Sigmoid colon (tissue), 7 donors: ENCODE results near the gene PDZD8. TPM values are rescaled to one million over a fixed set of nuclear protein-coding genes. Genes with fewer than 3 reads are reported as not detected.

Source experiments
- DNase-seq: peaks from one replicate; pipeline ENCODE4 v3.0.0-alpha.2; 2019
- H3K27ac ChIP-seq, 4 donors: fragments of 200-600 bp; sonication (generic); one replicate each; pipeline ENCODE4 v1.5.1; 2016 to 2019; ENCODE audit warnings: mild to moderate bottlenecking in 1 of 4
- H3K27me3 ChIP-seq, 3 donors: fragments of 200-600 bp; sonication (generic); one replicate each; pipeline ENCODE4 v1.5.1; 2019; ENCODE audit warnings: mild to moderate bottlenecking in 1 of 3
- H3K36me3 ChIP-seq, 4 donors: fragments of 200-600 bp; sonication (generic); one replicate each; pipeline ENCODE4 v1.5.1; 2016 to 2019
- H3K4me1 ChIP-seq, 4 donors: fragments of 200-600 bp; sonication (generic); one replicate each; pipeline ENCODE4 v1.5.1; 2017 to 2019
- H3K4me3 ChIP-seq, 4 donors: fragments of 200-600 bp; sonication (generic); one replicate each; pipeline ENCODE4 v1.5.1; 2017 to 2019; ENCODE audit warnings: mild to moderate bottlenecking in 2 of 4, moderate library complexity in 1 of 4
- H3K9me3 ChIP-seq, 4 donors: fragments of 200-600 bp in 3 of 4; sonication (generic) in 3 of 4; one replicate each; pipeline versions ENCODE4 v1.5.1 to v1.6.1; 2013 to 2019
- CTCF ChIP-seq, 4 experiments: fragments of 450-650 bp in 3 of 4; fragments of 200-600 bp in 1 of 4; IDR thresholded peaks; one replicate each; pipeline ENCODE4 v1.5.1; 2016 to 2019; ENCODE audit warnings: antibody characterized with exemption in 4 of 4, mild to moderate bottlenecking in 3 of 4, moderate library complexity in 2 of 4
- EP300 ChIP-seq, 4 donors: sonication (generic); formaldehyde crosslinking; IDR thresholded peaks; one replicate each; pipeline ENCODE4 v1.6.1; 2017; ENCODE audit warnings: antibody characterized with exemption in 4 of 4
- POLR2A ChIP-seq, 2 donors: fragments of 450-650 bp; IDR thresholded peaks; one replicate each; pipeline ENCODE4 v1.6.1; 2016; ENCODE audit warnings: antibody characterized with exemption in 2 of 2, mild to moderate bottlenecking in 2 of 2, moderate library complexity in 2 of 2
- POLR2AphosphoS5 ChIP-seq, 4 donors: sonication (generic); formaldehyde crosslinking; IDR thresholded peaks; one replicate each; pipeline ENCODE4 v1.6.1; 2017; ENCODE audit warnings: antibody characterized with exemption in 4 of 4
- WGBS, 2 donors: extraction: QIAGEN DNeasy Blood & Tissue Kit; methylation state at CpG; one replicate each; pipeline ENCODE4 v1.1.7; 2013; 5-methylcytosine and 5-hydroxymethylcytosine counted together
- intact Hi-C: fragments of 100-400 bp; cut with DNase I; formaldehyde crosslinking; loops from one replicate; pipeline ENCODE4 v1.15.1; 2023
- polyA plus RNA-seq, 3 donors: library from polyadenylated mRNA; stranded (reverse); fragments of 200-250 nt; gene quantifications; one replicate each; pipeline ENCODE4 v1.2.3, GENCODE V29; 2013
- total RNA-seq, 4 donors: library from RNA; depleted of rRNA; stranded (reverse); fragments of >200 nt; gene quantifications; one replicate each; pipeline ENCODE4 v1.1.0, GENCODE V29; 2016
- donor health status: healthy with polysubstance abuse.
- donor health status: Bipolar disorder and iron deficiency.
- donor health status: healthy.

The PDZD8 gene
- total and polyA plus RNA-seq, 7 donors = 3.5 to 34.3 (median 25.2) TPM

DNA sequence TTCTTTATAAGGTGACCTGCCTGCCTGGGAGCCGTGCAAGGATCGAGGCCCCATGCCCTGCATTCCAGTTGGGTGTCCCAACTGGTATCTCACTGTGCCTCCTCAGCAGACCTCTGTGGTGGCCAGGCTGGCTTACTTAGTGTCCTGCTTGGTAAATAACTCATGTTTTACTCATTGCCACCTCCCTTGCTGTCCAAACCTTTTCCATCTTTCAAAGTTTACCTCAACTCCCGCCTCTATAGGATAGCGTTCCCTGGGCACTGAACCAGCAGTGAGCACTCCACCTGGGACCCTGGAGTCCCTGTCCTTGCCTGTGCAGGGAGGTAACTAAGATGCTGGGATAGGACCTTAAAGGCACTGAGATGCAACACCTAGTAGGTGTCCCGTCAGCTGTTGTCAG lies 100.7 kb downstream of the PDZD8 start:
- no peaks in the 10 kb centered on the region for H3K27me3 ChIP-seq
- H3K4me3 ChIP-seq = no peak overlapping the region
- H3K27ac ChIP-seq = no peak overlapping the region
- DNase-seq = no peak
- TF ChIP-seq POLR2AphosphoS5 (IDR thresholded peaks at IDR 0.05) = no peak
- TF ChIP-seq CTCF (IDR thresholded peaks at IDR 0.05) = no peak
- TF ChIP-seq EP300 (IDR thresholded peaks at IDR 0.05) = no peak
- TF ChIP-seq POLR2A (IDR thresholded peaks at IDR 0.05) = no peak
- intact Hi-C loops = no loop called here
- 96 to 97% methylated on average over 5 of the region's 5 CpGs for WGBS, 2 donors
- no peaks in the 10 kb centered on the region for H3K9me3 ChIP-seq
- H3K4me1 ChIP-seq = no peaks in the 10 kb centered on the region
- no peaks in the 10 kb centered on the region for H3K36me3 ChIP-seq

- WGBS, 2 donors = 95 to 96% methylated on average over 3 of the region's 3 CpGs
Observed at GRCh38 chr10:117273980-117274379, 101.3 kb downstream of the PDZD8 start.

GRCh38 chr10:117272195-117273076 lies 102.8 kb downstream of the PDZD8 start:
- WGBS, 2 donors = 79 to 81% methylated on average over 13 of the region's 13 CpGs
- Histone ChIP-seq H3K9me3 (no peaks in the 10 kb centered on the region), H3K27ac (no peak overlapping the region), H3K36me3 (no peaks in the 10 kb centered on the region), H3K4me1 (no peaks in the 10 kb centered on the region), H3K4me3 (no peak overlapping the region), H3K27me3 (no peaks in the 10 kb centered on the region)
- intact Hi-C loops = no loop called here
- TF ChIP-seq CTCF (IDR thresholded peaks at IDR 0.05) (no peak), POLR2A (IDR thresholded peaks at IDR 0.05) (no peak), POLR2AphosphoS5 (IDR thresholded peaks at IDR 0.05) (no peak)
- DNase-seq = no peak

More at GRCh38 chr10:117273980-117274379, 101.3 kb downstream of the PDZD8 start:
- no peaks in the 10 kb centered on the region for H3K36me3 ChIP-seq
- no peaks in the 10 kb centered on the region for H3K9me3 ChIP-seq
- no peak overlapping the region for H3K4me3 ChIP-seq
- no peaks in the 10 kb centered on the region for H3K4me1 ChIP-seq
- no peak overlapping the region for H3K27ac ChIP-seq
- DNase-seq = no peak
- TF ChIP-seq CTCF (IDR thresholded peaks at IDR 0.05) (no peak), POLR2AphosphoS5 (IDR thresholded peaks at IDR 0.05) (no peak), POLR2A (IDR thresholded peaks at IDR 0.05) (no peak), EP300 (IDR thresholded peaks at IDR 0.05) (no peak)
- intact Hi-C loops = no loop called here
- no peaks in the 10 kb centered on the region for H3K27me3 ChIP-seq

GRCh38 chr10:117271427-117271826 lies 103.8 kb downstream of the PDZD8 start:
- 87 to 93% methylated on average over 3 of the region's 3 CpGs for WGBS, 2 donors
- TF ChIP-seq POLR2AphosphoS5 (IDR thresholded peaks at IDR 0.05) (no peak), CTCF (IDR thresholded peaks at IDR 0.05) (no peak), POLR2A (IDR thresholded peaks at IDR 0.05) (no peak), EP300 (IDR thresholded peaks at IDR 0.05) (no peak)
- intact Hi-C loops = no loop called here

More at GRCh38 chr10:117271427-117271826, 103.8 kb downstream of the PDZD8 start:
- DNase-seq = no peak
- Histone ChIP-seq H3K4me1 (no peaks in the 10 kb centered on the region), H3K27me3 (no peaks in the 10 kb centered on the region), H3K9me3 (no peaks in the 10 kb centered on the region), H3K27ac (no peak overlapping the region), H3K36me3 (no peaks in the 10 kb centered on the region), H3K4me3 (no peak overlapping the region)
